Natural killer cell treated with Interleukin-12 subunit alpha and Interleukin-12 subunit beta and Interleukin-15 and Interleukin-18, amount 100 ng/mL, for 72 hours (primary cell): ENCODE measurements around the gene GPX1. TPM values are rescaled to one million over a fixed set of nuclear protein-coding genes. Genes with fewer than 3 reads are reported as not detected.

Experiments
- ATAC-seq, 2 donors: fragments of 150-1000 bp; cut with Tn5 transposase in 1 of 2; sonication (Bioruptor Pico), chemical (Tn5 transposase) in 1 of 2; 2 replicates each; pipeline ENCODE4 v1.10.0; 2021
- DNase-seq: peaks from one replicate; pipeline ENCODE4 v3.0.0; 2022; ENCODE audit warnings: low spot score
- H3K27ac Mint-ChIP-seq, 2 donors: 1 replicate in 1 of 2; 2 replicates in 1 of 2; pipeline ENCODE4 v1.8.0; 2022; ENCODE audit warnings: mixed read lengths in 2 of 2, mild to moderate bottlenecking in 1 of 2, moderate library complexity in 1 of 2
- H3K27me3 Mint-ChIP-seq, 2 donors: 1 replicate in 1 of 2; 2 replicates in 1 of 2; pipeline ENCODE4 v1.8.0; 2022; ENCODE audit warnings: mixed read lengths in 2 of 2
- H3K36me3 Mint-ChIP-seq: one replicate; pipeline ENCODE4 v1.8.0; 2022; ENCODE audit warnings: mixed read lengths
- H3K4me1 Mint-ChIP-seq, 2 donors: 1 replicate in 1 of 2; 2 replicates in 1 of 2; pipeline ENCODE4 v1.8.0; 2022; ENCODE audit warnings: low read depth in 2 of 2, mixed read lengths in 2 of 2, mild to moderate bottlenecking in 1 of 2
- H3K4me3 Mint-ChIP-seq: one replicate; pipeline ENCODE4 v1.8.0; 2022; ENCODE audit warnings: mixed read lengths
- H3K9me3 Mint-ChIP-seq: 2 replicates; pipeline ENCODE4 v1.8.0; 2022; ENCODE audit warnings: mixed read lengths
- total RNA-seq, 2 donors: library from RNA; stranded (reverse); gene quantifications; one replicate each; pipeline ENCODE4 v1.2.3, GENCODE V29; 2022

GPX1 gene
- total RNA-seq, 2 donors from 2014 or later, result 95.4 to 107 TPM

- H3K4me3 Mint-ChIP-seq, result no peak overlapping the region
- no peak for ATAC-seq
- DNase-seq, result no peak
- no peaks in the 10 kb centered on the region for H3K27me3 Mint-ChIP-seq
- peaks cover 16% of the 10 kb centered on the region for H3K36me3 Mint-ChIP-seq
- H3K9me3 Mint-ChIP-seq, result no peaks in the 10 kb centered on the region
- H3K4me1 Mint-ChIP-seq, result peaks cover 0 to 4% of the 10 kb centered on the region in 2 donors
- no peak overlapping the region for H3K27ac Mint-ChIP-seq
These were observed 41.3 kb downstream of the GPX1 start for GRCh38 chr3:49316696-49317457.

- Mint-ChIP-seq H3K27ac (no peak overlapping the region), H3K36me3 (peaks cover 10% of the 10 kb centered on the region), H3K4me1 (peaks cover 8 to 9% of the 10 kb centered on the region in 2 donors)
These were observed 44.1 kb downstream of the GPX1 start for GRCh38 chr3:49313896-49314688.

GRCh38 chr3:49311283-49311682, 46.9 kb downstream of the GPX1 start:
- no peaks in the 10 kb centered on the region for H3K27me3 Mint-ChIP-seq
- peaks cover 8 to 9% of the 10 kb centered on the region in 2 donors for H3K4me1 Mint-ChIP-seq
- H3K4me3 Mint-ChIP-seq, result no peak overlapping the region
- DNase-seq (no peak), ATAC-seq (no peak)
- H3K36me3 Mint-ChIP-seq, result peaks cover 5% of the 10 kb centered on the region
- peak overlapping the region in 1 of 2 donors; percentile 47 for H3K27ac Mint-ChIP-seq
- no peaks in the 10 kb centered on the region for H3K9me3 Mint-ChIP-seq

More at GRCh38 chr3:49313896-49314688, 44.1 kb downstream of the GPX1 start:
- ATAC-seq (no peak), DNase-seq (no peak)
- Mint-ChIP-seq H3K4me3 (no peak overlapping the region), H3K27me3 (no peaks in the 10 kb centered on the region), H3K9me3 (no peaks in the 10 kb centered on the region)

GRCh38 chr3:49310677-49311076, 47.5 kb downstream of the GPX1 start:
- Mint-ChIP-seq H3K9me3 (no peaks in the 10 kb centered on the region), H3K36me3 (peaks cover 5% of the 10 kb centered on the region), H3K27me3 (no peaks in the 10 kb centered on the region), H3K4me1 (peaks cover 8 to 9% of the 10 kb centered on the region in 2 donors), H3K4me3 (no peak overlapping the region), H3K27ac (peak overlapping the region in 1 of 2 donors; percentile 47)
- no peak for ATAC-seq
- no peak for DNase-seq

Other genes starting within 250 kb of the GPX1 start
- 10 to 100 TPM; 54.4 to 65.0 TPM for gene USP19, start 237.5 kb downstream of the GPX1 start, total RNA-seq
- gene LAMB2, start 225.3 kb downstream of the GPX1 start, total RNA-seq, result not detected
- gene CCDC71, start 192.0 kb downstream of the GPX1 start, total RNA-seq, result 10 to 100 TPM; 21.0 to 24.7 TPM
- gene KLHDC8B, start 186.8 kb downstream of the GPX1 start, total RNA-seq, result 1 to 10 TPM; 1.3 to 3.1 TPM
- 10 to 100 TPM; 10.7 to 18.1 TPM for gene C3orf62, start 81.1 kb downstream of the GPX1 start, total RNA-seq
- 100 to 1,000 TPM in 1 of 2 donors, 10 to 100 TPM in 1; 90.9 to 105 TPM for gene USP4, start 18.3 kb downstream of the GPX1 start, total RNA-seq
- 100 to 1,000 TPM; 436 to 448 TPM for gene RHOA, start 53.6 kb upstream of the GPX1 start, total RNA-seq
- 10 to 100 TPM; 20.5 to 21.1 TPM for gene TCTA, start 54.1 kb upstream of the GPX1 start, total RNA-seq
- 1 to 10 TPM; 4.4 to 6.0 TPM for gene AMT, start 64.1 kb upstream of the GPX1 start, total RNA-seq
- 10 to 100 TPM; 10.6 to 14.9 TPM for gene NICN1, start 71.0 kb upstream of the GPX1 start, total RNA-seq
- gene DAG1, start 111.9 kb upstream of the GPX1 start, total RNA-seq, result 10 to 100 TPM; 22.0 to 27.8 TPM
- gene BSN, start 196.1 kb upstream of the GPX1 start, total RNA-seq, result under 1 TPM; 0.39 to 0.59 TPM